Measurements from ENCODE around the gene STIM1.
"Not testable (repeated sequence)": the region's sequence is repeated elsewhere in the genome, so short reads cannot be mapped to it uniquely, and the experiment has no call there.

The STIM1 gene

GRCh38 chr11:4035985-4036384 lies 180.5 kb downstream of the STIM1 start:
- ATAC-seq = no peak

GRCh38 chr11:4039011-4039410 lies 183.5 kb downstream of the STIM1 start:
- ATAC-seq = no peak

GRCh38 chr11:4040461-4040860 lies 185.0 kb downstream of the STIM1 start:
- ATAC-seq = no peak

- ATAC-seq = no peak
These were observed 186.4 kb downstream of the STIM1 start for GRCh38 chr11:4041731-4042391.

- ATAC-seq = no peak
These were observed 189.6 kb downstream of the STIM1 start for GRCh38 chr11:4044976-4045646.

- ATAC-seq = peak in 1 of 2 donors; percentile 58
These were observed 192.9 kb downstream of the STIM1 start for GRCh38 chr11:4048340-4048739.

GRCh38 chr11:4049006-4049405 lies 193.5 kb downstream of the STIM1 start:
- no peak for ATAC-seq

GRCh38 chr11:4050138-4050537 lies 194.7 kb downstream of the STIM1 start:
- ATAC-seq = no peak

GRCh38 chr11:4053200-4053599 lies 197.7 kb downstream of the STIM1 start:
- ATAC-seq = not testable (repeated sequence)

GRCh38 chr11:4054643-4055042 lies 199.2 kb downstream of the STIM1 start:
- no peak for ATAC-seq

- no peak for ATAC-seq
These were observed 204.0 kb downstream of the STIM1 start for GRCh38 chr11:4059424-4059823.

GRCh38 chr11:4060182-4060923 lies 204.9 kb downstream of the STIM1 start:
- ATAC-seq = no peak

- ATAC-seq = no peak
These were observed 206.2 kb downstream of the STIM1 start for GRCh38 chr11:4061700-4062099.

GRCh38 chr11:4063348-4063747 lies 207.9 kb downstream of the STIM1 start:
- ATAC-seq = no peak

- ATAC-seq = peak in 1 of 2 donors; percentile 36
These were observed 209.0 kb downstream of the STIM1 start for GRCh38 chr11:4064278-4064955.

- ATAC-seq = peak; percentile 43 to 50
These were observed 209.6 kb downstream of the STIM1 start for GRCh38 chr11:4065086-4065485.

GRCh38 chr11:4065601-4066377 lies 210.3 kb downstream of the STIM1 start:
- no peak for ATAC-seq

GRCh38 chr11:4066910-4067309 lies 211.4 kb downstream of the STIM1 start:
- ATAC-seq = no peak

- ATAC-seq = no peak
These were observed 213.5 kb downstream of the STIM1 start for GRCh38 chr11:4068962-4069361.

- no peak for ATAC-seq
These were observed 215.9 kb downstream of the STIM1 start for GRCh38 chr11:4071325-4071724.

GRCh38 chr11:4071914-4072313 lies 216.4 kb downstream of the STIM1 start:
- no peak for ATAC-seq

- ATAC-seq = peak; percentile 76 to 80
These were observed 217.3 kb downstream of the STIM1 start for GRCh38 chr11:4072668-4073285.
